Pons (tissue), 1 donor: ENCODE results near the gene HAUS8.
"Not testable (repeated sequence)": the region's sequence is repeated elsewhere in the genome, so short reads cannot be mapped to it uniquely, and the experiment has no call there.

Source experiments
- DNase-seq: peaks from one replicate; pipeline ENCODE4 v3.0.0-alpha.2; 2016; ENCODE audit warnings: low spot score

The HAUS8 gene

DNA sequence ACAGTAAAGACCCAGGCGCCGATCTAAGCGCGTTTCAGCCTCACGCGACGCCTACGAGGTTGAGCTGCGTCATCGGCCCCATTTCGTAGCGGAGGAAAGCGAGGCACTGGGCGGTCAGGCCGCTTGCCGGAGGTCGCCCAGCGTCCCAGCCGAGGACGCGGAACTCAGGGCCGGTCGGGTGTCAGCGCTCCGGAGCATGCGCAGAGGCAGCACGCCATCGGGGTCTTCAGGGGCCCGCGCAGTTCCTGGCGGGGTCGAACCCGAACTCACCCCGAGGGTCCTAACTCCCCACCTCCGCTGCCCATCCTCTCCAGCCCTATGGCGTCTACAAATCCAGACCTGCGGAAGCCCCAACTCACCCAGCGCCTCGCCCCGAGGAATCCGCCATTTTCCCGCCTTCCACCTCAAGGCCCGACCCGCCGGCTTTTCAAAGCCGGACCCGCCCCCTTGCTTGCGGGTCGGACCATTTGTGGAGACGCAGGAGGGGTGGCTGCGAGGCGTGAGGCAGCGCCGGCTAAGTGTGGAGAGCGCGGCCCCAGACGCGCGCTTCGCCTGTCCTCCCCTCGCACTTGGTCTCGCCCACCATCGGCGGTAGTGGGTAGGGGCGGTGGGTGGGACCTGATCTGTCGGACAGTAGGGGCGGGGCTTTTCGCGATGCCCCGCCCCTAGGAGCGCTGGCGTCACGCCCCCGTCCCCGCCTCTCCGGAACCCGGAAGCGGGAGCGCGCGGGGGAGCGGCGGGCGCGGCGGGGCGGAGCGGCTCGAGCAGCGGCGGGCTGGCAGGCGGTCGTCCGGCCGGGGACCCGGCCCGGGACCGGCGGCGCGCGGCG, at the start of gene HAUS8, which contains the start of gene MYO9B:
Gene HAUS8, minus strand, starts transcription at position 418 of the 829 bp plus-strand sequence. Its CDS starts 30 bp downstream, at position 388.
Gene MYO9B, plus strand, starts transcription at position 743 of the 829 bp plus-strand sequence. CDS start 25,941 bp downstream, outside the sequence.
- peak; percentile 99 for DNase-seq

DNA sequence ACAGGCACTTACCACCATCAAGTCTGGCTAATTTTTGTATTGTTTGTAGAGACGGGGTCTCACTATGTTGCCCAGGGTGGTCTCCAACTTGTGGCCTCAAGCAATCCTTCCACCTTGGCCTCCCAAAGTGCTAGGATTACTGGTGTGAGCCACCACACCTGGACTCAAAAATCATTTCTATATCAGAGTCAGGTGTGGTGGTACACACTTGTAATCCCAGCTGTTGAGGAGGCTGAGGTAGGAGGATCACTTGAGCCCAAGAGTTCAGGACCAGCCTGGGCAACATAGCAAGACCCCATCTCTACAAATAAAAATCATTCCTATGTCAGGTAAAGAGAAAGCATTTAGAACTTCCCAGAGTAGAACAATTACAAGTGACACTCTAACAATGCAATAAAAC, 48.8 kb upstream of the HAUS8 start:
- no peak for DNase-seq

DNA sequence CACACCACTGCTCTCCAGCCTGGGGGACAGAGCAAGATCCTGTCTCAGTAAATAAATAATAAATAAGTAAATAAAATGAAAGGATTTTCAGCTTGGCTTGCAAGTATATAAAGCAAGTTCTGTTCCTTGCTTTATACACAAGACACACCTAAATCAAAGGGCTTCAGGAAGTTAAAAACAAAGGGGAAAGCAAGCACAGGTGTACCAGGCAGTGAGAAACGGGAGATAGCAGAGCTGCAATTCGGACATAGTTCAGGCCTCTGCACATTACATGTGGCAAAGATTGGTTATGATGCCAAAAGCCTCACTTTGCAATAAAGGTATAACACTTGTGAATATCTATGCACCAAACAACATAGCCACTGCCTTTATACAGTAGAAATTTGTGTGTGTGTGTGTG, 47.8 kb upstream of the HAUS8 start:
- no peak for DNase-seq

DNA sequence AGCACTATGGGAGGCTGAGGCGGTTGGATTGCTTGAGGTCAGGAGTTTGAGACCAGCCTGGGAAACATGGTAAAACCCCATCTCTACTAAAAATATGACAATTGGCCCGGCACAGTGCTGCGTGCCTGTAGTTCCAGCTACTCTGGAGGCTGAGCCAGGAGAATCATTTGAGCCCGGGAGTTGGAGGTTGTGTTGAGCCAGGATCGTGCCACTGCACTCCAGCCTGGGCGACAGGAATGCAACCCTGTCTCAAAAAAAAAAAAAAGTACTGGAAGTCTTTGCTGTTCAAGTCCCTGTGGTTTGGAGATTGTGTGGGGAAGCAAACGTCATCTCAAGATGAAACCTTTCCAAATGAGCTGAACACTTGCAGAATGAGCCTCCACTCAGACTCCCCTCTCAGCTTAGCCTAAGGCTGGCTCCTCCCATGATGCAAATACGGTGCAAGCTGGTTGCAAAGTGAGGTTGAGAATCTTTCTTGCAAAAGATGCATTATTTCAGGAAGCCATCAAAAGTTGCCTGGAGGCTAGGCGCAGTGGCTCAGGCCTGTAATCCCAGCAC, 46.6 kb upstream of the HAUS8 start:
- DNase-seq: no peak

DNA sequence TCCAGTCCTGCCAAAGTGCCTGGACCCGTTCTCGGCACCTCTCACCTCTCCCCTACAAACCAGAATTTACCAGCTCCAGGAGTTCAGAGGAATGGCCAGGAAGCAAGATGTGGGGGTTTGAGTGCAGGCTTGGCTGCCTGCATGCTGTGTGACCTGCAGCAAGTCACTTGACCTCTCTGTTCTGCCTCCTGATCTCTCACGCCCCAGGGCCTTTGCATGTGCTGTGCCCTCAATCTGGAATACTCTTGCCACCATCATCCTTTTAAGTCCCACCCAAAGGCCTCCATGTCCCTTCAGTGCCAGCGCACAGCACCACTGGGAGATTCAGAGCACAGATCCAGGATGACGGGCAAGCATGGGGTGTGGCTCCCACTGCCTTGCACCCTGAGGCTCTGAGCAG, 43.7 kb upstream of the HAUS8 start:
- no peak for DNase-seq

DNA sequence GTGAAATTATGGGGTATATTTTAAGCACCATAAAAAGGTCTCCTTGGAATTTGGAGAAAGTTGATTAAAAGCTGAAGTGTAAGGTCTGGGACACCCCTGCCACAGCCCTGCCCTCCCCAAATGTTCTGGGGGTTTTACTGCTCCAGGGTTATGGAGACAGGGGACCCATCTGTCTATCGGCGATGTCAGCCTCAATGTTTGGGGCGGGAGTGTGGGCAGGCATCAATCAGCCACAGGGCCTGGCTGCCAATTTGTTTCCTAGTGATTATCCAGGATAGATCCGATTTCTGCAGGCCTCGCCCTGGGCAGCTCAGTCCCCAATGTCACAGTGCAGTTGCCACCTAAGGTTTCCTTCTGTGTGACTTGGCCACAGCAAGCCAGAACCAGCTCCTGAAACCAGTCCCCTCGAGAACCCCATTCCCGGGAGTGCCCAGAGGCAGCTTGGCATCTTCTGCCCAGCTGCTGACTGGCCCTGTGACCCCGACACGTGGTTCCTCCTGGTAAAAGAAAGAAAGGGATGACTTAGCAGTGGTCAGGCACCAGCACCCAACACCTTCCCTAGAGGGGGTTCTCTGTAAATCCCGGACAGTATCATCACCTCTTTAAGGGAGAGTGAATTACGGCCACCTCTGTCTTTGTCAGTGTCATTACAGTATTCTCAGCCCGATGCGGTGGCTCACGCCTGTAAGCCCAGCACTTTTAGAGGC, 41.9 kb upstream of the HAUS8 start:
- DNase-seq: peak; percentile 68

- DNase-seq: no peak
Observed at GRCh38 chr19:17114414-17114831, 39.2 kb upstream of the HAUS8 start.

GRCh38 chr19:17113127-17113785, 38.0 kb upstream of the HAUS8 start:
- no peak for DNase-seq

DNA sequence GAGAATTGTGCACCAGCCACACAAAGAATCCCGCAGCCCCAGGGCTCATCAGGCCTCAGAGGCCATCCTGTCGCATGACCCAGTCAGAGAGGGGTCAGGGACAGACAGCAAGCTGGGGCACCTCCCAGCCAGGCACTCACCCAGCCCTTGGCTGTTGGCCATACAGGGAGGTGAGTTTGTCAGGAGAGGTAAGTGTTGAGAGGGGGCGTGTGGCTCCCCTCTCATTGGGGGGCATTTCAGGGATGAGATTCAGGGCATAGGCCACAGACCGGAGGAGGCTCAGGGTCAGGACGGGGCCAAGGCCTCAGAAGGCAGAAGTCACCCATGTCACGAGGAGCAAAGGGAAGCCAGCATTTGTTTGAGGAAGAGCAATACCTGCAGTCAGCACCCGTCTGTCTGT, 37.4 kb upstream of the HAUS8 start:
- DNase-seq: peak; percentile 62

- no peak for DNase-seq
Observed at GRCh38 chr19:17112271-17112670, 37.0 kb upstream of the HAUS8 start.

- no peak for DNase-seq
Observed at GRCh38 chr19:17111766-17112165, 36.5 kb upstream of the HAUS8 start.

DNA sequence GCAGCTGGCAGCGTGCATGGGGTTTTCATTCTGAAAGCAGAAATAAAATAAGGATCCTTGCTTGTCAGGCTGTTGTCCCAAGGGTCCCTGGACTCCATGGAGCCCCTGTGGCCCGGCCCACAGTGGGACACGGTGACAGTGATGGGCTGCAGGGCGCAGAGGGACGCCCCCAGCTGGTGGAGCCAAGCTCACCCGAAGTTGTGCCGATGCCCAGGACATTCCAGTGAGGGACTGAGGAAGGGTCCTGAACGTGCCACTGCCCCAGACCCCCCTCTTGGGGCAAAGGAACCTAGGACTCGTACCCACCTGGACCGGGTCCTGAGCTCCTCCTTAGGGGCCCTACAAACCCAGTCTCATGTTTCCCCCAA, 35.3 kb upstream of the HAUS8 start:
- no peak for DNase-seq

DNA sequence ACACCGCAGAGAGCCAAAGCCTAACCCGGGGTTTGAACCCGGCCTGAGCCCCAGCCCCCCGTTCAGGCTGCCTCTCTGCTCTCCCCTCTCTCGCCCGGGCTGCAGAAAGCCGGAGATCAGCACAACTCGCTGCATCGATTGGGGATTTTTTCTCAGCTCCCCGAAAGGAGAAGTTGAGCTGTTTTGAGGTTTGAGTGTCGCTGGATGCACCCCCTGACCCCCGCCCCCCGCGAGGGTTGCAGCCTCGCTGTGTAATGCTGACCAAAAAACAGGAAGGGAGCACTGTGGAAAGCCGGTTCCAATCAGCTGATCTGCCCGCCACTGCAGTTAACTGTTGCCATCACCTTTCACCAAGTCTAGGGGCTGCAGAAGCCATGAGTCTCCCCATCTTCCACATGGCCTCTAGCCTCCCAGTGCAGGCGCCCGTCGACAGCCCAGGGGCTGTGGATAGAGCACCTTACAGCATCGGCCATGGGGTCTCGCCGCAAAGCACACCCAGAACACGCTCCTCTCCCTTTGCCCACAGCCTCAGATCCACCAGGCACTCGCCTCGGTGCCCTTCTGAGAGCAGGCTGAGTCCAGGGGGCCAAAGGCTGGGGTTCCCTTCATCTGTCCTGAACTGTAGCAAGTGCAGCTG, 34.8 kb upstream of the HAUS8 start:
- DNase-seq: peak; percentile 63

DNA sequence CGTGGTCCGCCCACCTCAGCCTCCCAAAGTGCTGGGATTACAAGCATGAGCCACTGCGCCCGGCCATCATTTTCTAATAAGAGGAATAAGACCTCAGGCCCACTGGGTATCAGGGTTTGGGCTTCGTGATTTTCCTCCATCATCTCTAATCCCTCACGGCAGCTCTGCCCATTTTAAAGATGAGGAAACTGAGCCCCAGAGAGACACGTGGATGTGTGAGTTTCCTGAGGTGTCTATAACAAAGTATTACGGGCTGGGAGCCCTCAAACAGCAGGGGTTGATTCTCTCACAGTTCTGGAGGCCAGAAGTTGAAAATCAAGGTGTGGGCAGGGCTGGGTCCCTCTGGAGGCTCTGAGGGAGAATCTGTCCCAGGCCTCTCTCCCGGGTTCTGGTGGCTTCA, 34.0 kb upstream of the HAUS8 start:
- DNase-seq: no peak

DNA sequence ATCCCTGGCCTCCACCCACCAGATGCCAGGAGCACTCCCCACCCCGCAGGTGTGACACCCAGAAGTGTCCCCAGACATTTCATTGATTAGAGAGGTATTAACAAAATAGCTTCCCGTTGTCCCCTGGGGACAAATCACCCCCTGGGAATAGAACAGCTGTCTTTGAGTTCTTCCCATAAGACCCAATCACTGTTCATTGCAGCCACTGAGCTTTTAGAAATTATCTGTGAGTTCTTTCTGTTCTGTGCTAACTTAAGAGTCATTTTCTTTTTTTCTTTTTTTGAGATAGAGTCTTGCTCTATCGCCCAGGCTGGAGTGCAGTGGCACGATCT, 33.2 kb upstream of the HAUS8 start:
- DNase-seq: no peak

DNA sequence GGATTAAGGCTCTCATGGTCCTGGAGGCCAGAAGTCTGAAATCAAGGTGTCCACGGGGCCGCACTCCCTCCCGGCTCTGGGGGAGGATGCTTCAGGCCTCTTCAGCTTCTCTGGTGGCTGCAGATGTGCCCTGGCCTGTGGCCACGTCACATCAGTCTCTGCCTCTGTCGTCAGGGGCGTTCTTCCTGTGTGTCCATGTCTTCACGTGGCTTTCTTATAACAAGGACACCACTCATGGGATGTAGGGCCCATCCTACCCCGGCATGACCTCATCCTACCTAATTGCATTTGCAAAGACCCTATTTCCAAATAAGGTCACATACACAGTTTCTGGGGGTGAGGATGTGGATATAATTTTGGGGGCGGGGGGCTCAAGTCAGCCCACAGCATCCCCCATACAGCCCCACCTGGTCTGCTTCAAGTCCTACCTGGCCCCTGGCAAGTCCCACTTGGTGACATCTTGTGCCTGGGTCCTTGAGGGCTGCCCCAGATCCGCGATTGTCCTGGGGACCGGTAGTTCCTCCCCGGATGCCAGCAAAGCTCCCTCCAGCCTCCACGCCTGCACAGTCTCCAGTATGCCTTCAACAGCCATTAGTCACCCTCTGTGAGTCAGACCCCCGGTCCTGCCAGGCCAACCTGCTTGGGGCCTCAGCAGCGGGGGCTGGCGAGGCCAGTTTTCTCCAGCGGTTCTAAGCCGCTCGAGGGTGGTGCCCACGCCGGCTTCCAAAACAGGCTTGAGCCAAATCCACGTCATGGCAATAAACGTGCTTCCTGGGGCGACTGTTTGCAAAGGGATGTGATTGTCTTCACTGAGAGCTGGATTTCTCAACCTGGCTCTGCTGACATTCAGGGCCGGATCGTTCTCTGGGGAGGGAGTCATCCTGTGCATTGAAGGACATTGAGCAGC, 32.5 kb upstream of the HAUS8 start:
- peak; percentile 53 for DNase-seq

- not testable (repeated sequence) for DNase-seq
Observed at GRCh38 chr19:17106964-17107363, 31.7 kb upstream of the HAUS8 start.

DNA sequence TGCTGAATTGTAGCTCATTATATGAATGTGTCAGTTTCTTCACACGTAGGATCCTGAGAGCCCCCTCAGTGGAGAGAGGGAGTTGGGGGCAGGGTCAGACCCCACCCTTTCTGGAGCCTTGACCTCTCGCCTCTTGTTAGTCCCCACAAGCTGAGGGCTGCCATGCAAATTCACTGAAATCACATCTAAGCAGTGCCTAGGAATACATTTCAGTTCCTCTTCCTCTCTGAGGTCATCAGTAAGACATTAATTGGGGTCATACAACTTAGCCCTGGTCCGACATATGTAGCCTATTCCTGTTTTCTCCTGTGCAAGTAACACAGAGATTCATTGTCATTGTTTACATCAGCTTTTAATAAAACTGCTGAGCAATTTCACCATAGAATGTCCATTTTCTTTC, 30.3 kb upstream of the HAUS8 start:
- no peak for DNase-seq

GRCh38 chr19:17104679-17105078, 29.4 kb upstream of the HAUS8 start:
- DNase-seq: no peak

GRCh38 chr19:17103177-17103576, 27.9 kb upstream of the HAUS8 start:
- no peak for DNase-seq
